Measurements from ENCODE around the gene CES2. TPM values are rescaled to one million over a fixed set of nuclear protein-coding genes. Genes with fewer than 3 reads are reported as not detected.

The CES2 gene
- polyA plus RNA-seq, 1 of the 3 experiments (the other 2 are of a cell fraction), result 33.1 TPM

DNA sequence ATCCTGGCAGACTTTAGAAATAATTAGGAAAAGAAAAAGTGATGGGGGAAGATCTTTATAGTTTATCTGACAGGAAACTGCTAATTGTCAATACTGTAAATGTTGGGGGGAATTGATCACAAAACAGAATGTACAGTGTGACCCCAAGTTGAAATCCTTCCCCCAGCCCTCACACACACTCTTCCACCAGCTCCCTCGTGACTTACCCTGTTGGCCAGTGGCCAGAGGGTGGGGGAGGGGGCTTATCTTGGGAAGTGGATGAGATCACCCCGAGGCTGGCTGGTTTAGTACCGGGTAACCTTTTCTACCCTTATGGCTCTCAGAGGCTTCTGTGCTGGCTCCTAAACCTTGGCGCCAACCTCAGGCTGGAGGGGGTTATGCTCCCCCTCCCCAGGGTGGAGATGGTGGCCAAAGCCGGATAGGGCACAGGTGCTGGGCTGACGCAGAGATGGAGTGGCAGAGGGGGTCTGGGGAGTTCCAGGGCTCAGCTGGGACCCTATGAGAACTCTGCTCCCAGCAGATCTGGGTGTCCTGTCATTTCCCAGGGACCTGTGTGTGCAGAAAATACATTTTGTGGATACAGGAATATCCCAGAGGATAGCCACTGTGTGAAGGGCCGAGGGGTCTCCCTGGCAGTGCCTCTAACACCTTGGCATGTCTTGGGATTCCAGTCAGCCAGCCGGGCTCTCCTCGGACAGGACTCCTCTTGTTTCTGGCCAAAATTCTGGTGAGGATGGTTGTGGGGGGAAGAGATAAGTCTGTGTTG is 35.2 kb upstream of the CES2 start (continued):
- TF ChIP-seq USF2 (IDR thresholded peaks at IDR 0.05; ENCODE audit: borderline replicate concordance, low read depth, low read length) (no peak), EP300 (IDR thresholded peaks at IDR 0.05; ENCODE audit: borderline replicate concordance in 1 of 2, low read depth in 1 of 2, low read length in 1 of 2) (peak in 1 of 2 experiments; percentile 46; a peak in 2 of 4 replicates)

- WGBS (ENCODE audit: low lambda C conversion rate), result 76% methylated on average over 7 of the region's 7 CpGs
These were observed 34.4 kb upstream of the CES2 start for GRCh38 chr16:66900721-66901441.

GRCh38 chr16:66901626-66902025 is 33.7 kb upstream of the CES2 start:
- no peaks in the 10 kb centered on the region for H3K9me3 ChIP-seq
- no peak overlapping the region for H3K9ac ChIP-seq
- H3F3A ChIP-seq (replicated peaks; ENCODE audit: insufficient read depth), result peaks cover 3% of the 10 kb centered on the region
- no peaks in the 10 kb centered on the region for H3K9me2 ChIP-seq
- no peak overlapping the region for H3K27ac ChIP-seq (ENCODE audit: low read depth in 2 of 2, low read length in 1 of 2)
- H3K4me2 ChIP-seq, result no peak overlapping the region
- DNase-seq, result no peak
- no peaks in the 10 kb centered on the region for H3K27me3 ChIP-seq (ENCODE audit: insufficient read depth)
- POLR2A ChIA-PET, result no interaction called here
- no peaks in the 10 kb centered on the region for H3K79me2 ChIP-seq (ENCODE audit: insufficient read depth)
- H3K4me3 ChIP-seq (ENCODE audit: low read depth in 2 of 2, low read length in 1 of 2), result no peak overlapping the region
- H3K36me3 ChIP-seq (replicated peaks in 1 of 2; ENCODE audit: control insufficient read depth in 1 of 2, insufficient read depth in 2 of 2, low read length in 1 of 2), result no peaks in the 10 kb centered on the region
- TF ChIP-seq SMC3 (IDR thresholded peaks at IDR 0.05; ENCODE audit: low read depth, low read length), result no peak
- TF ChIP-seq RCOR1 (IDR thresholded peaks at IDR 0.05; ENCODE audit: low read length), result no peak
- TF ChIP-seq ZBTB33 (IDR thresholded peaks at IDR 0.05; ENCODE audit: borderline replicate concordance, low read depth), result no peak
- no peak for TF ChIP-seq JUND (IDR thresholded peaks at IDR 0.05)
- TF ChIP-seq RFX5 (IDR thresholded peaks at IDR 0.05; ENCODE audit: low read length), result no peak
- TF ChIP-seq TAF1 (IDR thresholded peaks at IDR 0.05; ENCODE audit: borderline replicate concordance, low read depth, low read length), result no peak
- TF ChIP-seq ELF1 (IDR thresholded peaks at IDR 0.05), result no peak
- no peak for TF ChIP-seq MEF2A (IDR thresholded peaks at IDR 0.05; ENCODE audit: borderline replicate concordance, low read depth)
- TF ChIP-seq YY1 (IDR thresholded peaks at IDR 0.05; ENCODE audit: low read depth), result no peak
- CTCF ChIA-PET, result interaction anchor here (1.1 to 2.6 kb wide), 5 partner anchors 8 to 249 kb away, joined by 3 to 10 read pairs (median 5); partner anchors contain the start of gene B3GNT9
- no peak overlapping the region for H2AFZ ChIP-seq (ENCODE audit: low read depth)
- WGBS (ENCODE audit: low lambda C conversion rate), result 93% methylated on average over 10 of the region's 10 CpGs
- H4K20me1 ChIP-seq (ENCODE audit: insufficient read depth), result no peaks in the 10 kb centered on the region
- peaks cover 19% of the 10 kb centered on the region in 2 experiments for H3K4me1 ChIP-seq (ENCODE audit: control insufficient read depth in 1 of 2, insufficient read depth in 2 of 2, low read depth in 1 of 2, low read length in 1 of 2)

More at GRCh38 chr16:66900721-66901441, 34.4 kb upstream of the CES2 start:
- ChIA-PET POLR2A (interaction anchor here (0.5 kb wide), 1 partner anchor 275 kb away, joined by 3 read pairs; no protein-coding TSS in a partner anchor), CTCF (interaction anchor here (1.0 to 2.6 kb wide), 8 partner anchors 9 to 270 kb away, joined by 3 to 10 read pairs (median 4); partner anchors contain the start of genes B3GNT9 and NOL3)
- Histone ChIP-seq H3K9me2 (no peaks in the 10 kb centered on the region), H3K4me2 (peak overlapping the region; percentile 52; the same call in 1 of the 2 replicates), H3K36me3 (replicated peaks in 1 of 2; ENCODE audit: control insufficient read depth in 1 of 2, insufficient read depth in 2 of 2, low read length in 1 of 2) (no peaks in the 10 kb centered on the region), H3K9ac (no peak overlapping the region), H3K4me1 (ENCODE audit: control insufficient read depth in 1 of 2, insufficient read depth in 2 of 2, low read depth in 1 of 2, low read length in 1 of 2) (peaks cover 19% of the 10 kb centered on the region in 2 experiments), H2AFZ (ENCODE audit: low read depth) (no peak overlapping the region), H3K4me3 (ENCODE audit: low read depth in 2 of 2, low read length in 1 of 2) (no peak overlapping the region), H3K79me2 (ENCODE audit: insufficient read depth) (no peaks in the 10 kb centered on the region), H3F3A (replicated peaks; ENCODE audit: insufficient read depth) (peaks cover 3% of the 10 kb centered on the region), H3K27ac (ENCODE audit: low read depth in 2 of 2, low read length in 1 of 2) (no peak overlapping the region), H4K20me1 (ENCODE audit: insufficient read depth) (no peaks in the 10 kb centered on the region), H3K27me3 (ENCODE audit: insufficient read depth) (no peaks in the 10 kb centered on the region), H3K9me3 (no peaks in the 10 kb centered on the region)
- no peak for TF ChIP-seq RCOR1 (IDR thresholded peaks at IDR 0.05; ENCODE audit: low read length)
- TF ChIP-seq EP300 (IDR thresholded peaks at IDR 0.05; ENCODE audit: borderline replicate concordance in 1 of 2, low read depth in 1 of 2, low read length in 1 of 2), result 0 out of 4 replicates have a peak, but pooled peaks of 1 of the 2 experiments have one; percentile 13
- DNase-seq, result peak; percentile 32

Measured in SK-N-SH (cell line).